Left ventricle myocardium inferior (tissue), 1 donor: ENCODE measurements around the gene OLFML3. TPM values are rescaled to one million over a fixed set of nuclear protein-coding genes. Genes with fewer than 3 reads are reported as not detected.
"Not testable (repeated sequence)": the region's sequence is repeated elsewhere in the genome, so short reads cannot be mapped to it uniquely, and the experiment has no call there.

Experiments used
- DNase-seq: peaks from one replicate; pipeline ENCODE4 v3.0.0-alpha.2; 2020
- H3K27ac ChIP-seq: fragments of 200-600 bp; replicated peaks from 2 replicates; pipeline ENCODE4 v1.8.0; 2021
- H3K27me3 ChIP-seq: fragments of 200-600 bp; 2 replicates; pipeline ENCODE4 v1.8.0; 2021; ENCODE audit warnings: low read depth
- H3K36me3 ChIP-seq: fragments of 200-600 bp; 2 replicates; pipeline ENCODE4 v1.8.0; 2021
- H3K4me1 ChIP-seq: fragments of 200-600 bp; 2 replicates; pipeline ENCODE4 v1.8.0; 2021
- H3K4me3 ChIP-seq: fragments of 200-600 bp; 2 replicates; pipeline ENCODE4 v1.8.0; 2021; ENCODE audit warnings: mild to moderate bottlenecking, moderate library complexity
- H3K9me3 ChIP-seq: fragments of 200-600 bp; replicated peaks from 2 replicates; pipeline ENCODE4 v1.8.0; 2021
- CTCF ChIP-seq: fragments of 200-600 bp; IDR thresholded peaks from 2 replicates; pipeline ENCODE4 v1.8.0; 2021; ENCODE audit warnings: antibody characterized with exemption, mild to moderate bottlenecking, borderline replicate concordance
- intact Hi-C: fragments of 100-400 bp; cut with micrococcal nuclease; formaldehyde crosslinking; loops from one replicate; pipeline ENCODE4 v1.11.0; 2022
- total RNA-seq: library from RNA; stranded (reverse); fragmentation: NEBNext Ultra II Directional; extraction: Animal tissue kit (Norgen Biotek cat#: 25700); gene quantifications from one replicate; pipeline ENCODE4 v1.2.1, GENCODE V29; 2021
- donor health status: DM: no; HTN: yes; CAD: no; lungs with severe emphysema.

Gene OLFML3
- total RNA-seq, 1 donor from 2014 or later = 14.3 TPM

- Histone ChIP-seq H3K4me1 (no peaks in the 10 kb centered on the region), H3K9me3 (no peaks in the 10 kb centered on the region), H3K36me3 (no peaks in the 10 kb centered on the region), H3K27me3 (peaks cover 27% of the 10 kb centered on the region), H3K27ac (no peak overlapping the region), H3K4me3 (no peak overlapping the region)
- no peak for DNase-seq
- no peak for TF ChIP-seq CTCF
- intact Hi-C loops = no loop called here
Observed at GRCh38 chr1:114009393-114009792, 30.1 kb downstream of the OLFML3 start.

GRCh38 chr1:114010433-114011184 lies 31.3 kb downstream of the OLFML3 start:
- no peaks in the 10 kb centered on the region for H3K36me3 ChIP-seq
- DNase-seq = no peak
- intact Hi-C loops = no loop called here
- TF ChIP-seq CTCF = no peak
- H3K9me3 ChIP-seq = no peaks in the 10 kb centered on the region
- H3K4me3 ChIP-seq = no peak overlapping the region
- H3K27ac ChIP-seq = no peak overlapping the region
- H3K4me1 ChIP-seq = no peaks in the 10 kb centered on the region
- peaks cover 26% of the 10 kb centered on the region for H3K27me3 ChIP-seq

- Histone ChIP-seq H3K4me3 (no peak overlapping the region), H3K27me3 (peaks cover 28% of the 10 kb centered on the region), H3K36me3 (no peaks in the 10 kb centered on the region), H3K27ac (no peak overlapping the region), H3K4me1 (no peaks in the 10 kb centered on the region), H3K9me3 (no peaks in the 10 kb centered on the region)
- DNase-seq = no peak
- no peak for TF ChIP-seq CTCF
- intact Hi-C loops = no loop called here
Observed at GRCh38 chr1:114011796-114012195, 32.5 kb downstream of the OLFML3 start.

- DNase-seq = no peak
- Histone ChIP-seq H3K4me3 (no peak overlapping the region), H3K9me3 (no peaks in the 10 kb centered on the region), H3K36me3 (no peaks in the 10 kb centered on the region), H3K4me1 (no peaks in the 10 kb centered on the region), H3K27me3 (peaks cover 38% of the 10 kb centered on the region), H3K27ac (no peak overlapping the region)
- intact Hi-C loops = no loop called here
- no peak for TF ChIP-seq CTCF
Observed at GRCh38 chr1:114015075-114015474, 35.8 kb downstream of the OLFML3 start.

- H3K4me1 ChIP-seq, H3K27ac ChIP-seq, H3K4me3 ChIP-seq, DNase-seq, intact Hi-C loops, H3K9me3 ChIP-seq, H3K36me3 ChIP-seq: not testable (repeated sequence)
- H3K27me3 ChIP-seq = peaks cover 17% of the 10 kb centered on the region
Observed at GRCh38 chr1:114019724-114020123, 40.5 kb downstream of the OLFML3 start.

- H3K9me3 ChIP-seq = no peaks in the 10 kb centered on the region
- no peak overlapping the region for H3K27ac ChIP-seq
- intact Hi-C loops = no loop called here
Observed at GRCh38 chr1:114021665-114022099, 42.4 kb downstream of the OLFML3 start.

More at GRCh38 chr1:114021665-114022099, 42.4 kb downstream of the OLFML3 start:
- Histone ChIP-seq H3K4me1 (no peaks in the 10 kb centered on the region), H3K4me3 (no peak overlapping the region), H3K27me3 (peaks cover 19% of the 10 kb centered on the region), H3K36me3 (no peaks in the 10 kb centered on the region)
- no peak for DNase-seq
- no peak for TF ChIP-seq CTCF
